ENCODE results near the gene ATG9B. TPM values are rescaled to one million over a fixed set of nuclear protein-coding genes. Genes with fewer than 3 reads are reported as not detected.

The ATG9B gene
- total RNA-seq, 4 donors from 2014 or later, result 0.46 TPM; not detected in 3

DNA sequence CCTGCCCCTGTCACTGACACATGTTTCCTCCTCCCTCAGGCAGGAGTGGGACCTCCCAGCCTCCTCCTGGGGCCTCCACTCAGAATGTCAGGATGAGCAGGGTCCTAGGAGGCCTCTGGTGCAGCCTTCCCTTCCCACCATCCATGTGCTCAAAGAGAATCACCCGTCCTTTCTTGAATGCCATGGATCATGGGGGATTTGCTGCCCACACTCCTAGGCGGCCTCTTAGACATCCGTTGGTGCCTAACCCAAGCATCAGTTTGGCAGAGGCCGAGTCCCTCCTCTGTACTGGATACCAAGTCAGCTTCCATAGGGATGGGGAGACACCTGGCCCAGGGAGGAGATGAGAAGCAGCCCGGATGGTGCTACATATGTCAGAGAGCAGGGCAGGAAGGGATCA is 26.5 kb downstream of the ATG9B start:
- no peak for ATAC-seq (ENCODE audit: low FRiP score)
- DNase-seq (ENCODE audit: low spot score), result no peak
- TF ChIP-seq, protein P1, sequence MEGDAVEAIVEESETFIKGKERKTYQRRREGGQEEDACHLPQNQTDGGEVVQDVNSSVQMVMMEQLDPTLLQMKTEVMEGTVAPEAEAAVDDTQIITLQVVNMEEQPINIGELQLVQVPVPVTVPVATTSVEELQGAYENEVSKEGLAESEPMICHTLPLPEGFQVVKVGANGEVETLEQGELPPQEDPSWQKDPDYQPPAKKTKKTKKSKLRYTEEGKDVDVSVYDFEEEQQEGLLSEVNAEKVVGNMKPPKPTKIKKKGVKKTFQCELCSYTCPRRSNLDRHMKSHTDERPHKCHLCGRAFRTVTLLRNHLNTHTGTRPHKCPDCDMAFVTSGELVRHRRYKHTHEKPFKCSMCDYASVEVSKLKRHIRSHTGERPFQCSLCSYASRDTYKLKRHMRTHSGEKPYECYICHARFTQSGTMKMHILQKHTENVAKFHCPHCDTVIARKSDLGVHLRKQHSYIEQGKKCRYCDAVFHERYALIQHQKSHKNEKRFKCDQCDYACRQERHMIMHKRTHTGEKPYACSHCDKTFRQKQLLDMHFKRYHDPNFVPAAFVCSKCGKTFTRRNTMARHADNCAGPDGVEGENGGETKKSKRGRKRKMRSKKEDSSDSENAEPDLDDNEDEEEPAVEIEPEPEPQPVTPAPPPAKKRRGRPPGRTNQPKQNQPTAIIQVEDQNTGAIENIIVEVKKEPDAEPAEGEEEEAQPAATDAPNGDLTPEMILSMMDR (IDR thresholded peaks at IDR 0.05), result no peak

GRCh38 chr7:150997075-150997511 is 27.2 kb downstream of the ATG9B start:
- ATAC-seq (ENCODE audit: low FRiP score) (no peak), DNase-seq (ENCODE audit: low spot score) (no peak)
- TF ChIP-seq, protein P1 (IDR thresholded peaks at IDR 0.05), result no peak

GRCh38 chr7:150996376-150997074 is 27.8 kb downstream of the ATG9B start:
- TF ChIP-seq, protein P1 (IDR thresholded peaks at IDR 0.05), result no peak
- no peak for DNase-seq (ENCODE audit: low spot score)
- ATAC-seq (ENCODE audit: low FRiP score), result no peak

DNA sequence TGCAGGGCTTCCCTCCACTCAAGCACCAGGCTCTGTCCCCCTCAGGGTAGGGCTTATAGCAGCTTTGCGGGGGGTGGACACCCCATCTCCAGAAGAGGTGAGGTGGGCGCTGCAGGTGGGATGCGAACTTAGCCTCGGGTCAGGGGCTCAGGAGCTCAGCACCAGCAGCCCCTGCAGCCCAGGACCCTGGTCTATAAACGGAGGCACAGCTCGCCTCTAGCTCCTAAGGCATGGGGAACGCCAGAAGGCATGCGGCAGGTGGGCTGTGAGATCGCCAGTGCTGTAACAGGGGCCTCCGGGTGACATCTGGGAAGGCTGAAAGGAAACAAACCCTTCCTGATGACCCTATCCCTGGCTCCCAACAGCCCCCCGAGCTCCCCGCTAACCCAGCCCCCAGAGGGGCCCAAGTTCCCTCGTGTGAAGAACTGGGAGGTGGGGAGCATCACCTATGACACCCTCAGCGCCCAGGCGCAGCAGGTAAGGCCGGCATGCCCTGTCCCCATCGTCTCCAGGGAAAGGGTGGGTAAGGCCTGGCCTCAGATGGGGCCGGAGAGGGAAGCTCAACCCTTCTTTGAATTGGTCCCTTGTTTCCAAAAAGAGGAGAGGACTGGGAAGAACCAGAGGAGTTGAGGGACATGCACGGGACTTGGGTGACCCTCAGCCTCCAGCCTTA is 29.3 kb downstream of the ATG9B start:
- ATAC-seq (ENCODE audit: low FRiP score) (no peak), DNase-seq (ENCODE audit: low spot score) (no peak)
- TF ChIP-seq, protein P1 (IDR thresholded peaks at IDR 0.05), result no peak

GRCh38 chr7:150994141-150994837 is 30.0 kb downstream of the ATG9B start:
- TF ChIP-seq, protein P1 (IDR thresholded peaks at IDR 0.05), result no peak
- ATAC-seq (ENCODE audit: low FRiP score) (no peak), DNase-seq (ENCODE audit: low spot score) (no peak)

- peak; percentile 30 for ATAC-seq (ENCODE audit: low FRiP score)
- no peak for DNase-seq (ENCODE audit: low spot score)
- TF ChIP-seq, protein P1 (IDR thresholded peaks at IDR 0.05), result no peak
These were observed 30.8 kb downstream of the ATG9B start for GRCh38 chr7:150993511-150993910.

All from omental fat pad (tissue), 4 donors.